Psoas muscle (tissue), 8 donors: Measurements from ENCODE around the gene ARNT2. TPM values are rescaled to one million over a fixed set of nuclear protein-coding genes. Genes with fewer than 3 reads are reported as not detected.
A peak's percentile ranks its signal among the peaks of the same experiment; 100 is the strongest.

Experiments used
- ATAC-seq, 4 donors: fragments of 200-7000 bp; cut with Tn5 transposase; one replicate each; pipeline ENCODE4 v1.9.1; 2020; ENCODE audit warnings: moderate library complexity in 3 of 4, mild to moderate bottlenecking in 2 of 4
- DNase-seq, 2 donors: peaks; one replicate each; pipeline ENCODE4 v3.0.0-alpha.2; 2020
- H3K27ac ChIP-seq: fragments of 200-600 bp; one replicate; pipeline ENCODE4 v1.8.0; 2022
- H3K27me3 ChIP-seq, 3 donors: fragments of 200-600 bp in 1 of 3; one replicate each; pipeline versions ENCODE4 v1.6.1 to v1.8.0; 2013 to 2022; ENCODE audit warnings: low read length in 2 of 3, mild to moderate bottlenecking in 2 of 3, moderate library complexity in 1 of 3; ENCODE audit not compliant: insufficient read depth in 3 of 3
- H3K36me3 ChIP-seq, 2 donors: fragments of 200-600 bp in 1 of 2; one replicate each; pipeline versions ENCODE4 v1.6.1 to v1.8.0; 2013 to 2022; ENCODE audit warnings: low read depth in 1 of 2, mild to moderate bottlenecking in 1 of 2, moderate library complexity in 1 of 2; ENCODE audit not compliant: insufficient read depth in 1 of 2
- H3K4me1 ChIP-seq: fragments of 200-600 bp; one replicate; pipeline ENCODE4 v1.8.0; 2022
- H3K4me3 ChIP-seq: fragments of 200-600 bp; one replicate; pipeline ENCODE4 v1.8.0; 2022; ENCODE audit warnings: mild to moderate bottlenecking
- H3K9me3 ChIP-seq: fragments of 200-600 bp; one replicate; pipeline ENCODE4 v1.8.0; 2022
- WGBS, 3 donors: extraction: QIAGEN DNeasy Blood & Tissue Kit; methylation state at CpG; one replicate each; pipeline versions ENCODE4 v1.1.6 to v1.1.7; 2013; 5-methylcytosine and 5-hydroxymethylcytosine counted together
- intact Hi-C, 2 donors: fragments of 100-400 bp; cut with DNase I; formaldehyde crosslinking; loops; one replicate each; pipeline versions ENCODE4 v1.11.0 to v1.14.2; 2022
- polyA plus RNA-seq, 3 donors: library from polyadenylated mRNA; stranded (reverse); fragments of 200-250 nt; gene quantifications; one replicate each; pipeline ENCODE4 v1.2.3, GENCODE V29; 2013
- total RNA-seq, 4 donors: library from RNA; stranded (reverse); fragmentation: NEBNext Ultra II Directional in 2 of 4; extraction: Animal tissue kit (Norgen Biotek cat#: 25700) in 2 of 4; gene quantifications; one replicate each; pipeline versions ENCODE4 v1.2.1 to v1.2.4, GENCODE V29; 2021 to 2023
- TF ChIP-seq, protein P1 (sequence below): fragments of 200-600 bp; IDR thresholded peaks from one replicate; pipeline ENCODE4 v1.8.0; 2022; ENCODE audit warnings: antibody characterized with exemption
- donor health status: healthy with polysubstance abuse.
- donor health status: DM: no; HTN: no; CAD: no; lungs with moderate emphysema.
- donor health status: Bipolar disorder and iron deficiency.
- donor health status: healthy.
- donor health status: DM: yes; HTN: yes; CAD: no.
- donor health status: DM: no; HTN: no; CAD: no.
- donor health status: DM: no; HTN: no; CAD: no.
- donor health status: DM: yes; HTN: yes; CAD: no.

The ARNT2 gene
- total and polyA plus RNA-seq, 7 donors, result 0.09 to 12.2 (median 4.4) TPM

DNA sequence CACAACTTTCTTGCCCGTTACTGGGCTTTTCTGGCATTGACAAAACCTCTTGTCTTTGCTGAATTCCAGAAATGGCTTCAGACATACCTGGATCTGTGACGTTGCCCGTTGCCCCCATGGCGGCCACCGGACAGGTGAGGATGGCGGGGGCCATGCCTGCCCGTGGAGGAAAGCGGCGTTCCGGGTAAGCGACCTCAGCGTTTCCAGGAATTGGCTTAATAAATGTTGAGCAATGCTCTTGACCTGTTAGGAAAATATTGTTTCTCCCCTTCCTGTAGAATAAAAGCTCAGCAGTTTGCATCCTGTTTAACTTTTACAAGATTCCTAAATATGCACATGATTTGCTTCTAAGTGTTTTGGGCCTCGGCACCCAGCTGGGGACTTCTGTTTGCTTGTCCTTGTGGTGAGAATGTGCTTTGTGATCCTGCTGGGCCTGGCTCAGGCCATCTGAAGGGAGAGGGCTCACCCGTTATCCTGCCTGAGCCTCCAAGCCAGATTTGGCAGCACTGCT, 46.7 kb downstream of the ARNT2 start:
- no peaks in the 10 kb centered on the region for H3K9me3 ChIP-seq
- WGBS, 3 donors, result 72 to 80% (median 80%) methylated on average over 14 of the region's 14 CpGs
- H3K4me1 ChIP-seq, result no peaks in the 10 kb centered on the region
- H3K27me3 ChIP-seq, result no peaks in the 10 kb centered on the region
- no peak for DNase-seq
- TF ChIP-seq, protein P1, sequence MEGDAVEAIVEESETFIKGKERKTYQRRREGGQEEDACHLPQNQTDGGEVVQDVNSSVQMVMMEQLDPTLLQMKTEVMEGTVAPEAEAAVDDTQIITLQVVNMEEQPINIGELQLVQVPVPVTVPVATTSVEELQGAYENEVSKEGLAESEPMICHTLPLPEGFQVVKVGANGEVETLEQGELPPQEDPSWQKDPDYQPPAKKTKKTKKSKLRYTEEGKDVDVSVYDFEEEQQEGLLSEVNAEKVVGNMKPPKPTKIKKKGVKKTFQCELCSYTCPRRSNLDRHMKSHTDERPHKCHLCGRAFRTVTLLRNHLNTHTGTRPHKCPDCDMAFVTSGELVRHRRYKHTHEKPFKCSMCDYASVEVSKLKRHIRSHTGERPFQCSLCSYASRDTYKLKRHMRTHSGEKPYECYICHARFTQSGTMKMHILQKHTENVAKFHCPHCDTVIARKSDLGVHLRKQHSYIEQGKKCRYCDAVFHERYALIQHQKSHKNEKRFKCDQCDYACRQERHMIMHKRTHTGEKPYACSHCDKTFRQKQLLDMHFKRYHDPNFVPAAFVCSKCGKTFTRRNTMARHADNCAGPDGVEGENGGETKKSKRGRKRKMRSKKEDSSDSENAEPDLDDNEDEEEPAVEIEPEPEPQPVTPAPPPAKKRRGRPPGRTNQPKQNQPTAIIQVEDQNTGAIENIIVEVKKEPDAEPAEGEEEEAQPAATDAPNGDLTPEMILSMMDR, result no peak
- H3K36me3 ChIP-seq, result no peaks in the 10 kb centered on the region
- no peak overlapping the region for H3K4me3 ChIP-seq
- intact Hi-C loops, result no loop called here
- H3K27ac ChIP-seq, result no peak overlapping the region
- no peak for ATAC-seq

DNA sequence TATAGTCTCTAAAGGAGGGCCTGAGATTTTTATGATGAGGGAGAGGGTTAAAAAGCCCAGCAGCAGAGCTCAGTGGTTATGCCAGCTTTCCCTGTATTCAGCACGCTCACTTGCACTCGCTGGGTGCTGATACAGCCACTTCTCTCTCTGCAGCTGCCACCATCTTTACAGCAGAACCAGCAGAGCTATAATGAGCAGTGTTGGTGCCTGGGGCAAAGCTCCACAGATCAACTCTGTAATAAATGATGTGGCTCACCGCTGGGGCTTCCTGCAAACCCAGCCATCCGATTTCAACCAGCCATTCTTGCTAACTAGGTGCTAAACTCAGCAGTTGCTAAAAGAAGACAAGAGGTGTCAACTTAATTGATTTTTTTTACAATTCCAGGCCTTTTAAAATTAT, 48.0 kb downstream of the ARNT2 start:
- TF ChIP-seq, protein P1, result no peak
- ATAC-seq (no peak), DNase-seq (no peak)
- Histone ChIP-seq H3K4me1 (no peaks in the 10 kb centered on the region), H3K36me3 (no peaks in the 10 kb centered on the region), H3K4me3 (no peak overlapping the region), H3K27me3 (no peaks in the 10 kb centered on the region), H3K27ac (no peak overlapping the region), H3K9me3 (no peaks in the 10 kb centered on the region)
- intact Hi-C loops, result no loop called here
- WGBS, 3 donors, result 87 to 95% (median 93%) methylated on average over 4 of the region's 4 CpGs

DNA sequence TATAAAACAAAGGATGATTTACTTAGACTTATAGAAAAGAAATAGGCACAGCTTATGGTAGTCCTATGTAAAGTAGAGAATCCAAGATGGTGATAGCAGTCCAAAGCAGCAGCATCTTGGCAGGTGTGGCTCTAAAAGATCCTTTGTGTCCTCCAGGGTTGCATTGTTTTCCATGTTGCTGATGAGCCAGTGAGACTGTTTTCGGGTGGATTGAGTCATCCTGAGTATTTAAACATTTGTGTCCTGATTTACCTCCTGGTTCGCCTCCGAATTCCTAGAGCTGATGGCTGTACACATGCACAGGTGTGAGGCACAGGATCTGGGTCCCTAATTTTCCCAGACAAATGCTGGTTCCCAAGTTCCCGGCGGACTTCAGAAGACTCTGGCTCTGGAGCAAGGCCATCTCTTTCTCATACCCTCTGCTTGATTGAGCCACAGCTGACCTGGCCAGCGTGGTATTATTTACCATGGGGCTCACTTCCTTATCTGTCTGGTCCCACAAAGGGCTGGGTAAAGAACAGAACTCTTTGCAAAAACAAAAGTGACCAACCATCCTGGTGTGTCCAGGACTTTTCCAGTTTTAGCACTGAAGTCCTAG, 51.0 kb downstream of the ARNT2 start:
- Histone ChIP-seq H3K9me3 (no peaks in the 10 kb centered on the region), H3K27ac (no peak overlapping the region), H3K4me3 (no peak overlapping the region), H3K36me3 (no peaks in the 10 kb centered on the region), H3K27me3 (no peaks in the 10 kb centered on the region), H3K4me1 (no peaks in the 10 kb centered on the region)
- ATAC-seq, result peak in 2 of 4 donors; percentile 19 to 26
- DNase-seq, result no peak
- 57 to 78% (median 74%) methylated on average over 6 of the region's 6 CpGs for WGBS, 3 donors
- intact Hi-C loops, result loop anchor here (1.0 to 5.0 kb wide), 4 partner anchors 112 to 517 kb away; no protein-coding TSS in a partner anchor
- TF ChIP-seq, protein P1, result no peak

DNA sequence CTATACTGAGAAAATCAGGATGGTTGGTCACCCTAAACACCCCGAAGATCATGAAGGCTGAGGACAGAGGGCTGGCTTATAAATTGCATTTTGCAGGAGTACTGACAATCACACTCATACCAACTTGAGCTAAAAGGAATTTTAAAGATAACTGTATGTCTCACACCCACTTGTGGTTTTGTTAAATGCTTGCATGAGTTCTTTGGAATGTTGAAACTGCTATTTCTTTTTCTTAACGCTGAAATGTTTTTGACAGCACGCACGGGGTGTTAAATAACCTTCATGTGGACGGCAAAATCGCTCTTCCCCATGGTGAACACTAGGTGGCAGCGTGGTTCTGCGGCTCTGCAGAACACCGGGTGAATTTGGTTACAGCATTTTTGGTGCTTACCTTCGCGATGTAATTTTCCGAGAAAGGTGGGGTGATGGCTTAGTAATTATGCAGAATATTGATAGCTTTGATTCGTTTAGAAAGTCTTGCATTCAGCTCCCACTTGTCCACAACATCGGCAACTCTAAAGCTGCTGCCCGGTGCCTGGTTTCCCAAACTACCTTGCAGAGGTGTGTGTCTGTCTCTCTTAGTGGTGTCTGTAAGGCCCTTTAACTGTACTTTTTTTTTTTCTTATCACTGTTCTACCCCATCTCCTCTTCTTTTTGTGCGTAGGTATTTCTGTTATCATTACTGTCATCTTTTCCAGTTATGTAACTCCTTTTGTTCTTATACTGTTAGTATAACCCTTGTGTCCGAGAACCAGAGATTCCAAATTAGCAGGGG, 51.7 kb downstream of the ARNT2 start:
- Histone ChIP-seq H3K4me3 (no peak overlapping the region), H3K27ac (no peak overlapping the region), H3K4me1 (no peaks in the 10 kb centered on the region), H3K27me3 (no peaks in the 10 kb centered on the region), H3K9me3 (no peaks in the 10 kb centered on the region), H3K36me3 (no peaks in the 10 kb centered on the region)
- ATAC-seq (peak; percentile 77 to 92 (median 80)), DNase-seq (no peak)
- intact Hi-C loops, result loop anchor here (1.0 to 5.0 kb wide), 5 partner anchors 111 to 516 kb away; no protein-coding TSS in a partner anchor
- 23 to 24% (median 24%) methylated on average over 17 of the region's 17 CpGs for WGBS, 3 donors
- TF ChIP-seq, protein P1, result peak; percentile 94
